GM12878 (cell line): Measurements from ENCODE around the gene ABCC3. TPM values are rescaled to one million over a fixed set of nuclear protein-coding genes. Genes with fewer than 3 reads are reported as not detected.

Source experiments
- ATAC-seq: fragments of 200-7000 bp; cut with Tn5 transposase; 3 replicates; pipeline ENCODE4 v1.9.1; 2020; ENCODE audit warnings: mild to moderate bottlenecking, moderate library complexity
- BruUV-seq: library from RNA; stranded (reverse); fragments of 400-500 nt; replicated peaks from 2 replicates; lab custom pipeline; 2021; lab: Mats Ljungman, UMichigan
- CTCF ChIA-PET: fragments of 300-600 bp; sonication (Branson Sonifier 250); formaldehyde crosslinking; extraction: SDS; loops from one replicate; lab custom pipeline; 2021; ENCODE audit warnings: inconsistent platforms; lab: Yijun Ruan, JAX
- POLR2A ChIA-PET: fragments of 350-600 bp; formaldehyde crosslinking; extraction: SDS; loops from one replicate; lab custom pipeline; 2021; ENCODE audit warnings: inconsistent platforms; lab: Charles Lee
- RAD21 ChIA-PET: fragments of 300-600 bp; sonication (Branson Sonifier 250); formaldehyde crosslinking; loops from one replicate; lab custom pipeline; 2023; ENCODE audit warnings: antibody characterized with exemption; ENCODE audit not compliant: unreplicated experiment; lab: Charles Lee
- SMC1A ChIA-PET: fragments of 300-600 bp; sonication (Branson Sonifier 250); formaldehyde crosslinking; loops from one replicate; lab custom pipeline; 2023; ENCODE audit not compliant: unreplicated experiment, uncharacterized antibody; lab: Charles Lee
- DNase-seq: peaks from one replicate; pipeline ENCODE4 v3.0.0-alpha.2; 2011; ENCODE audit warnings: low read depth, low spot score
- FAIRE-seq: peaks from 3 replicates; lab custom pipeline; 2011; peaks lifted over from hg19 to GRCh38; lab: Jason Lieb, UNC
- H2AFZ ChIP-seq: 2 replicates; pipeline ENCODE4 v1.6.0; 2011; ENCODE audit warnings: low read depth, low read length, control low read depth; ENCODE audit not compliant: control insufficient read depth
- H3K27ac ChIP-seq: 2 replicates; pipeline ENCODE4 v1.5.1; 2011; ENCODE audit warnings: control low read depth; ENCODE audit not compliant: control insufficient read depth, insufficient read depth
- H3K27me3 ChIP-seq, 2 experiments: replicated peaks in 1 of 2; 2 replicates each; pipeline versions ENCODE4 v1.6.0 to v1.6.1; 2011; ENCODE audit warnings: low read length in 1 of 2; ENCODE audit not compliant: control insufficient read depth in 2 of 2, insufficient read depth in 2 of 2
- H3K36me3 ChIP-seq, 2 experiments: 2 replicates each; pipeline ENCODE4 v1.5.1; 2011; ENCODE audit warnings: low read length in 1 of 2; ENCODE audit not compliant: control insufficient read depth in 2 of 2, insufficient read depth in 2 of 2
- H3K4me1 ChIP-seq: 2 replicates; pipeline ENCODE4 v1.6.1; 2011; ENCODE audit warnings: mild to moderate bottlenecking, low read length, moderate library complexity, mixed read lengths; ENCODE audit not compliant: control insufficient read depth, insufficient read depth
- H3K4me2 ChIP-seq: 2 replicates; pipeline ENCODE4 v1.6.0; 2011; ENCODE audit warnings: control low read depth; ENCODE audit not compliant: control insufficient read depth, insufficient read depth
- H3K4me3 ChIP-seq: fragments of 200-600 bp; sonication (generic); 2 replicates; pipeline ENCODE4 v1.5.1; 2016
- H3K79me2 ChIP-seq: 2 replicates; pipeline ENCODE4 v1.6.0; 2011; ENCODE audit warnings: low read length; ENCODE audit not compliant: control insufficient read depth, insufficient read depth
- H3K9ac ChIP-seq: 2 replicates; pipeline ENCODE4 v1.8.0; 2011; ENCODE audit warnings: low read length, control low read depth, mixed read lengths; ENCODE audit not compliant: control insufficient read depth, insufficient read depth
- H3K9me3 ChIP-seq: replicated peaks from 3 replicates; pipeline ENCODE4 v1.5.1; 2011; ENCODE audit warnings: mild to moderate bottlenecking, low read length; ENCODE audit not compliant: control insufficient read depth, insufficient read depth
- H4K20me1 ChIP-seq: 2 replicates; pipeline ENCODE4 v1.6.0; 2011; ENCODE audit not compliant: control insufficient read depth, insufficient read depth
- CREB1 ChIP-seq: IDR thresholded peaks from 2 replicates; pipeline ENCODE4 v1.6.1; 2012; ENCODE audit warnings: low read depth, mild to moderate bottlenecking, inconsistent platforms
- NFIC ChIP-seq: IDR thresholded peaks from 2 replicates; pipeline ENCODE4 v1.6.1; 2012; ENCODE audit warnings: low read depth, mild to moderate bottlenecking, inconsistent platforms, low read length, moderate library complexity
- NR2C2 ChIP-seq: IDR thresholded peaks from 2 replicates; pipeline ENCODE4 v1.6.1; 2011; ENCODE audit warnings: borderline replicate concordance, low read depth; ENCODE audit not compliant: control insufficient read depth, insufficient read length
- RCOR1 ChIP-seq: conservative IDR thresholded peaks from 2 replicates; pipeline ENCODE4 v1.6.1; 2012; ENCODE audit warnings: low read depth, low read length, improper control_type of control experiment
- SMC3 ChIP-seq: IDR thresholded peaks from 2 replicates; pipeline ENCODE4 v1.6.1; 2011; ENCODE audit warnings: low read length, improper control_type of control experiment, borderline replicate concordance
- WGBS: methylation state at CpG from one replicate; pipeline ENCODE4 v1.1.6; 2016; ENCODE audit warnings: low lambda C conversion rate; ENCODE audit not compliant: insufficient replicate concordance, insufficient coverage; ENCODE audit errors: missing lambda C conversion rate; 5-methylcytosine and 5-hydroxymethylcytosine counted together
- in situ Hi-C: fragments of 300-500 bp; cut with MboI; formaldehyde crosslinking; loops from 9 replicates; pipeline ENCODE4 v1.14.3; 2018; ENCODE audit warnings: mixed read lengths
- intact Hi-C: fragments of 100-400 bp; cut with micrococcal nuclease; formaldehyde crosslinking; loops from one replicate; pipeline ENCODE4 v1.14.2; 2022; ENCODE audit not compliant: unreplicated experiment
- polyA plus RNA-seq, 11 experiments: library from polyadenylated mRNA; depleted of rRNA in 4 of 11; unstranded in 6 of 11; stranded (reverse) in 5 of 11; fragments of >200 nt; fragmentation: Nextera tagmentation in 4 of 11; fragmentation: Illumina TruSeq in 1 of 11; extraction: Ambion mirVana in 4 of 11; extraction: Trizol in 1 of 11; gene quantifications; 1 replicate in 1 of 11; 2 replicates in 10 of 11; pipeline versions ENCODE4 v1.2.1 to v1.2.3, GENCODE V29; 2011 to 2016; ENCODE audit warnings: inconsistent platforms in 2 of 11, missing spikeins in 2 of 11, low read depth in 1 of 11
- total RNA-seq, 4 experiments: library from RNA; depleted of rRNA in 3 of 4; stranded (reverse); fragments of >200 nt in 3 of 4; fragmentation: Illumina TruSeq in 1 of 4; extraction: Trizol in 1 of 4; gene quantifications; 2 replicates each; pipeline versions ENCODE4 v1.2.1 to v1.2.3, GENCODE V29; 2013 to 2021
- TF ChIP-seq, protein P1 (sequence below): fragments of 450-650 bp; formaldehyde crosslinking; IDR thresholded peaks from 2 replicates; pipeline ENCODE4 v1.4.0; 2020; ENCODE audit warnings: mild to moderate bottlenecking, moderate library complexity
- TF ChIP-seq, protein P2 (sequence below): fragments of 450-650 bp; IDR thresholded peaks from 2 replicates; pipeline ENCODE4 v1.6.1; 2016; ENCODE audit warnings: mild to moderate bottlenecking, moderate library complexity, borderline replicate concordance
- TF ChIP-seq, protein P3 (sequence below): fragments of 450-650 bp; IDR thresholded peaks from 2 replicates; pipeline ENCODE4 v1.6.1; 2014; ENCODE audit warnings: mild to moderate bottlenecking
- TF ChIP-seq, protein P4 (sequence below): fragments of 450-650 bp; IDR thresholded peaks from 2 replicates; pipeline ENCODE4 v1.6.1; 2017; ENCODE audit warnings: low read depth, mild to moderate bottlenecking, moderate library complexity

The ABCC3 gene
- total and polyA plus RNA-seq, 10 of the 15 experiments (the other 5 are each of a cell fraction or from before 2014, with no cell fraction given): 0.21 to 2.3 (median 0.71) TPM; not detected in 6

DNA sequence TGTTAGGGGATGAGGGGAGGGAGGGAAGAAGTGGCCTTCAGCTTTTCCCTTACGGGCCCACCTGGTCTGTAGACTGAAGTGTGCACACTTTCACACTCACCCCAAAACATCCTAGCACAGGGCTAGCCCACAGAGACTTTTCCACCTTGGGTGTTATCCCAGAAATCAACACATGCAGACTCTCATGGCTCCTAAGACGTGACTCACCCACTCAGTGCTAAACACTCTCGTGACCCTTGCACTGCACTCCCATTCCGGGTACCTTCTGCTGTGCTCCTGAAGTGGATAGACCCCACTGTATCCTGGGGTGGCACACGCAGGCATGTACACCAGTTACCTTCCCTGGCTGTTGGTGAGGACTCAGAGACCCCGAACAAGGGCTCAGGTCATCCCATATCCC lies 23.0 kb upstream of the ABCC3 start:
- 11% methylated on average over 6 of the region's 6 CpGs for WGBS
- CTCF ChIA-PET: no interaction called here
- TF ChIP-seq, protein P1, sequence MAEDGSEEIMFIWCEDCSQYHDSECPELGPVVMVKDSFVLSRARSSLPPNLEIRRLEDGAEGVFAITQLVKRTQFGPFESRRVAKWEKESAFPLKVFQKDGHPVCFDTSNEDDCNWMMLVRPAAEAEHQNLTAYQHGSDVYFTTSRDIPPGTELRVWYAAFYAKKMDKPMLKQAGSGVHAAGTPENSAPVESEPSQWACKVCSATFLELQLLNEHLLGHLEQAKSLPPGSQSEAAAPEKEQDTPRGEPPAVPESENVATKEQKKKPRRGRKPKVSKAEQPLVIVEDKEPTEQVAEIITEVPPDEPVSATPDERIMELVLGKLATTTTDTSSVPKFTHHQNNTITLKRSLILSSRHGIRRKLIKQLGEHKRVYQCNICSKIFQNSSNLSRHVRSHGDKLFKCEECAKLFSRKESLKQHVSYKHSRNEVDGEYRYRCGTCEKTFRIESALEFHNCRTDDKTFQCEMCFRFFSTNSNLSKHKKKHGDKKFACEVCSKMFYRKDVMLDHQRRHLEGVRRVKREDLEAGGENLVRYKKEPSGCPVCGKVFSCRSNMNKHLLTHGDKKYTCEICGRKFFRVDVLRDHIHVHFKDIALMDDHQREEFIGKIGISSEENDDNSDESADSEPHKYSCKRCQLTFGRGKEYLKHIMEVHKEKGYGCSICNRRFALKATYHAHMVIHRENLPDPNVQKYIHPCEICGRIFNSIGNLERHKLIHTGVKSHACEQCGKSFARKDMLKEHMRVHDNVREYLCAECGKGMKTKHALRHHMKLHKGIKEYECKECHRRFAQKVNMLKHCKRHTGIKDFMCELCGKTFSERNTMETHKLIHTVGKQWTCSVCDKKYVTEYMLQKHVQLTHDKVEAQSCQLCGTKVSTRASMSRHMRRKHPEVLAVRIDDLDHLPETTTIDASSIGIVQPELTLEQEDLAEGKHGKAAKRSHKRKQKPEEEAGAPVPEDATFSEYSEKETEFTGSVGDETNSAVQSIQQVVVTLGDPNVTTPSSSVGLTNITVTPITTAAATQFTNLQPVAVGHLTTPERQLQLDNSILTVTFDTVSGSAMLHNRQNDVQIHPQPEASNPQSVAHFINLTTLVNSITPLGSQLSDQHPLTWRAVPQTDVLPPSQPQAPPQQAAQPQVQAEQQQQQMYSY (CRISPR knock-in tag): no peak
- TF ChIP-seq, protein P2, sequence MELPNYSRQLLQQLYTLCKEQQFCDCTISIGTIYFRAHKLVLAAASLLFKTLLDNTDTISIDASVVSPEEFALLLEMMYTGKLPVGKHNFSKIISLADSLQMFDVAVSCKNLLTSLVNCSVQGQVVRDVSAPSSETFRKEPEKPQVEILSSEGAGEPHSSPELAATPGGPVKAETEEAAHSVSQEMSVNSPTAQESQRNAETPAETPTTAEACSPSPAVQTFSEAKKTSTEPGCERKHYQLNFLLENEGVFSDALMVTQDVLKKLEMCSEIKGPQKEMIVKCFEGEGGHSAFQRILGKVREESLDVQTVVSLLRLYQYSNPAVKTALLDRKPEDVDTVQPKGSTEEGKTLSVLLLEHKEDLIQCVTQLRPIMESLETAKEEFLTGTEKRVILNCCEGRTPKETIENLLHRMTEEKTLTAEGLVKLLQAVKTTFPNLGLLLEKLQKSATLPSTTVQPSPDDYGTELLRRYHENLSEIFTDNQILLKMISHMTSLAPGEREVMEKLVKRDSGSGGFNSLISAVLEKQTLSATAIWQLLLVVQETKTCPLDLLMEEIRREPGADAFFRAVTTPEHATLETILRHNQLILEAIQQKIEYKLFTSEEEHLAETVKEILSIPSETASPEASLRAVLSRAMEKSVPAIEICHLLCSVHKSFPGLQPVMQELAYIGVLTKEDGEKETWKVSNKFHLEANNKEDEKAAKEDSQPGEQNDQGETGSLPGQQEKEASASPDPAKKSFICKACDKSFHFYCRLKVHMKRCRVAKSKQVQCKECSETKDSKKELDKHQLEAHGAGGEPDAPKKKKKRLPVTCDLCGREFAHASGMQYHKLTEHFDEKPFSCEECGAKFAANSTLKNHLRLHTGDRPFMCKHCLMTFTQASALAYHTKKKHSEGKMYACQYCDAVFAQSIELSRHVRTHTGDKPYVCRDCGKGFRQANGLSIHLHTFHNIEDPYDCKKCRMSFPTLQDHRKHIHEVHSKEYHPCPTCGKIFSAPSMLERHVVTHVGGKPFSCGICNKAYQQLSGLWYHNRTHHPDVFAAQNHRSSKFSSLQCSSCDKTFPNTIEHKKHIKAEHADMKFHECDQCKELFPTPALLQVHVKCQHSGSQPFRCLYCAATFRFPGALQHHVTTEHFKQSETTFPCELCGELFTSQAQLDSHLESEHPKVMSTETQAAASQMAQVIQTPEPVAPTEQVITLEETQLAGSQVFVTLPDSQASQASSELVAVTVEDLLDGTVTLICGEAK: no peak
- TF ChIP-seq SMC3 (no peak), NFIC (no peak), RCOR1 (no peak), CREB1 (no peak), NR2C2 (no peak)
- TF ChIP-seq, protein P3, sequence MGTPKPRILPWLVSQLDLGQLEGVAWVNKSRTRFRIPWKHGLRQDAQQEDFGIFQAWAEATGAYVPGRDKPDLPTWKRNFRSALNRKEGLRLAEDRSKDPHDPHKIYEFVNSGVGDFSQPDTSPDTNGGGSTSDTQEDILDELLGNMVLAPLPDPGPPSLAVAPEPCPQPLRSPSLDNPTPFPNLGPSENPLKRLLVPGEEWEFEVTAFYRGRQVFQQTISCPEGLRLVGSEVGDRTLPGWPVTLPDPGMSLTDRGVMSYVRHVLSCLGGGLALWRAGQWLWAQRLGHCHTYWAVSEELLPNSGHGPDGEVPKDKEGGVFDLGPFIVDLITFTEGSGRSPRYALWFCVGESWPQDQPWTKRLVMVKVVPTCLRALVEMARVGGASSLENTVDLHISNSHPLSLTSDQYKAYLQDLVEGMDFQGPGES: no peak
- TF ChIP-seq, protein P4, sequence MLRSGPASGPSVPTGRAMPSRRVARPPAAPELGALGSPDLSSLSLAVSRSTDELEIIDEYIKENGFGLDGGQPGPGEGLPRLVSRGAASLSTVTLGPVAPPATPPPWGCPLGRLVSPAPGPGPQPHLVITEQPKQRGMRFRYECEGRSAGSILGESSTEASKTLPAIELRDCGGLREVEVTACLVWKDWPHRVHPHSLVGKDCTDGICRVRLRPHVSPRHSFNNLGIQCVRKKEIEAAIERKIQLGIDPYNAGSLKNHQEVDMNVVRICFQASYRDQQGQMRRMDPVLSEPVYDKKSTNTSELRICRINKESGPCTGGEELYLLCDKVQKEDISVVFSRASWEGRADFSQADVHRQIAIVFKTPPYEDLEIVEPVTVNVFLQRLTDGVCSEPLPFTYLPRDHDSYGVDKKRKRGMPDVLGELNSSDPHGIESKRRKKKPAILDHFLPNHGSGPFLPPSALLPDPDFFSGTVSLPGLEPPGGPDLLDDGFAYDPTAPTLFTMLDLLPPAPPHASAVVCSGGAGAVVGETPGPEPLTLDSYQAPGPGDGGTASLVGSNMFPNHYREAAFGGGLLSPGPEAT: no peak

More for the DNA sequence above, 23.0 kb upstream of the ABCC3 start:
- Histone ChIP-seq H3K4me1 (no peaks in the 10 kb centered on the region), H3K79me2 (no peaks in the 10 kb centered on the region), H3K27me3 (peaks cover 0 to 6% of the 10 kb centered on the region in 2 experiments; a peak in 2 of 4 replicates), H2AFZ (no peak overlapping the region), H4K20me1 (no peaks in the 10 kb centered on the region), H3K27ac (no peak overlapping the region), H3K4me3 (no peak overlapping the region), H3K4me2 (no peak overlapping the region), H3K9ac (no peak overlapping the region), H3K9me3 (no peaks in the 10 kb centered on the region), H3K36me3 (no peaks in the 10 kb centered on the region)
- POLR2A ChIA-PET: no interaction called here
- FAIRE-seq (no peak), ATAC-seq (no peak), DNase-seq (no peak)
- BruUV-seq: no TSS peak
- in situ Hi-C loops: no loop called here
- intact Hi-C loops: no loop called here
- RAD21 ChIA-PET: no interaction called here
- SMC1A ChIA-PET: no interaction called here
